ENCODE results near the gene LRPAP1.

Gene LRPAP1

GRCh38 chr4:3475041-3475712, 57.0 kb downstream of the LRPAP1 start:
- ChIA-PET CTCF (no interaction called here), POLR2A (no interaction called here)
- no peak for DNase-seq (ENCODE audit: low read depth, low spot score)
- no peak overlapping the region for H3K4me3 ChIP-seq (ENCODE audit: low read depth, low read length)
- TF ChIP-seq, protein P1, sequence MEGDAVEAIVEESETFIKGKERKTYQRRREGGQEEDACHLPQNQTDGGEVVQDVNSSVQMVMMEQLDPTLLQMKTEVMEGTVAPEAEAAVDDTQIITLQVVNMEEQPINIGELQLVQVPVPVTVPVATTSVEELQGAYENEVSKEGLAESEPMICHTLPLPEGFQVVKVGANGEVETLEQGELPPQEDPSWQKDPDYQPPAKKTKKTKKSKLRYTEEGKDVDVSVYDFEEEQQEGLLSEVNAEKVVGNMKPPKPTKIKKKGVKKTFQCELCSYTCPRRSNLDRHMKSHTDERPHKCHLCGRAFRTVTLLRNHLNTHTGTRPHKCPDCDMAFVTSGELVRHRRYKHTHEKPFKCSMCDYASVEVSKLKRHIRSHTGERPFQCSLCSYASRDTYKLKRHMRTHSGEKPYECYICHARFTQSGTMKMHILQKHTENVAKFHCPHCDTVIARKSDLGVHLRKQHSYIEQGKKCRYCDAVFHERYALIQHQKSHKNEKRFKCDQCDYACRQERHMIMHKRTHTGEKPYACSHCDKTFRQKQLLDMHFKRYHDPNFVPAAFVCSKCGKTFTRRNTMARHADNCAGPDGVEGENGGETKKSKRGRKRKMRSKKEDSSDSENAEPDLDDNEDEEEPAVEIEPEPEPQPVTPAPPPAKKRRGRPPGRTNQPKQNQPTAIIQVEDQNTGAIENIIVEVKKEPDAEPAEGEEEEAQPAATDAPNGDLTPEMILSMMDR (IDR thresholded peaks at IDR 0.05; ENCODE audit: insufficient read depth, low read length, missing control alignments): no peak

GRCh38 chr4:3473996-3474765, 58.0 kb downstream of the LRPAP1 start:
- ChIA-PET POLR2A (no interaction called here), CTCF (no interaction called here)
- TF ChIP-seq, protein P1 (IDR thresholded peaks at IDR 0.05; ENCODE audit: insufficient read depth, low read length, missing control alignments): no peak
- H3K4me3 ChIP-seq (ENCODE audit: low read depth, low read length): no peak overlapping the region
- DNase-seq (ENCODE audit: low read depth, low spot score): no peak

- ChIA-PET CTCF (interaction anchor here (3.1 kb wide), 1 partner anchor 7 kb away, joined by 33 read pairs; no protein-coding TSS in a partner anchor), POLR2A (no interaction called here)
- DNase-seq (ENCODE audit: low read depth, low spot score): no peak
- H3K4me3 ChIP-seq (ENCODE audit: low read depth, low read length): no peak overlapping the region
- TF ChIP-seq, protein P1 (IDR thresholded peaks at IDR 0.05; ENCODE audit: insufficient read depth, low read length, missing control alignments): no peak
Observed at GRCh38 chr4:3473181-3473950, 58.9 kb downstream of the LRPAP1 start.

GRCh38 chr4:3472411-3473141, 59.6 kb downstream of the LRPAP1 start:
- TF ChIP-seq, protein P1 (IDR thresholded peaks at IDR 0.05; ENCODE audit: insufficient read depth, low read length, missing control alignments): no peak
- POLR2A ChIA-PET: no interaction called here
- CTCF ChIA-PET: interaction anchor here (1.1 to 3.1 kb wide), 3 partner anchors 8 to 126 kb away, joined by 3 to 33 read pairs (median 3); no protein-coding TSS in a partner anchor
- DNase-seq (ENCODE audit: low read depth, low spot score): no peak
- no peak overlapping the region for H3K4me3 ChIP-seq (ENCODE audit: low read depth, low read length)

GRCh38 chr4:3471886-3472285, 60.3 kb downstream of the LRPAP1 start:
- DNase-seq (ENCODE audit: low read depth, low spot score): no peak
- ChIA-PET POLR2A (no interaction called here), CTCF (interaction anchor here (1.1 to 3.1 kb wide), 3 partner anchors 9 to 126 kb away, joined by 3 to 33 read pairs (median 3); no protein-coding TSS in a partner anchor)
- no peak overlapping the region for H3K4me3 ChIP-seq (ENCODE audit: low read depth, low read length)
- TF ChIP-seq, protein P1 (IDR thresholded peaks at IDR 0.05; ENCODE audit: insufficient read depth, low read length, missing control alignments): no peak
